Fibroblast of lung (primary cell): ENCODE results near the gene HES3. TPM values are rescaled to one million over a fixed set of nuclear protein-coding genes. Genes with fewer than 3 reads are reported as not detected.
A peak's percentile ranks its signal among the peaks of the same experiment; 100 is the strongest.

Experiments
- DNase-seq, 2 donors: peaks; one replicate each; pipeline versions ENCODE4 v3.0.0 to v3.0.0-alpha.2; 2010; ENCODE audit warnings: low read depth in 2 of 2
- H2AFZ ChIP-seq: 2 replicates; pipeline ENCODE4 v1.5.1; 2012; ENCODE audit warnings: low read length, control low read depth, inconsistent platforms
- H3K27ac ChIP-seq: 2 replicates; pipeline ENCODE4 v1.5.1; 2011; ENCODE audit warnings: low read length, control low read depth; ENCODE audit not compliant: insufficient read depth
- H3K27me3 ChIP-seq: 2 replicates; pipeline ENCODE4 v1.5.1; 2011; ENCODE audit warnings: mild to moderate bottlenecking, low read length; ENCODE audit not compliant: control insufficient read depth, insufficient read depth
- H3K36me3 ChIP-seq: 2 replicates; pipeline ENCODE4 v1.5.1; 2011; ENCODE audit warnings: low read length; ENCODE audit not compliant: control insufficient read depth, insufficient read depth
- H3K4me1 ChIP-seq: 2 replicates; pipeline ENCODE4 v1.5.1; 2011; ENCODE audit warnings: low read length; ENCODE audit not compliant: control insufficient read depth, insufficient read depth; ENCODE audit errors: extremely low read depth
- H3K4me2 ChIP-seq: 2 replicates; pipeline ENCODE4 v1.5.1; 2011; ENCODE audit warnings: low read length, control low read depth; ENCODE audit not compliant: insufficient read depth; ENCODE audit errors: extremely low read depth
- H3K4me3 ChIP-seq, 4 experiments: fragments of 200-600 bp in 1 of 4; sonication (generic) in 1 of 4; replicated peaks in 1 of 4; 2 replicates each; pipeline ENCODE4 v1.5.1; 2011 to 2016; ENCODE audit warnings: low read length in 4 of 4, low read depth in 3 of 4, mild to moderate bottlenecking in 3 of 4, control low read depth in 2 of 4, inconsistent platforms in 1 of 4, mixed read lengths in 1 of 4; ENCODE audit not compliant: insufficient read depth in 1 of 4; ENCODE audit errors: control extremely low read depth in 1 of 4
- H3K79me2 ChIP-seq: 2 replicates; pipeline ENCODE4 v1.5.1; 2012; ENCODE audit warnings: mild to moderate bottlenecking, low read length, inconsistent platforms; ENCODE audit not compliant: control insufficient read depth, insufficient read depth
- H3K9ac ChIP-seq: 2 replicates; pipeline ENCODE4 v1.5.1; 2011; ENCODE audit warnings: mild to moderate bottlenecking, low read length, control low read depth; ENCODE audit not compliant: insufficient read depth
- H3K9me3 ChIP-seq: 2 replicates; pipeline ENCODE4 v1.5.1; 2012; ENCODE audit warnings: low read depth, low read length; ENCODE audit not compliant: control insufficient read depth, insufficient read depth
- H4K20me1 ChIP-seq: 2 replicates; pipeline ENCODE4 v1.5.1; 2011; ENCODE audit warnings: low read length; ENCODE audit not compliant: control insufficient read depth, insufficient read depth; ENCODE audit errors: extremely low read depth
- EZH2 ChIP-seq: IDR thresholded peaks from 2 replicates; pipeline ENCODE4 v1.5.1; 2012; ENCODE audit warnings: low read length, control low read depth, mild to moderate bottlenecking; ENCODE audit errors: missing control alignments
- polyA plus RNA-seq, 2 donors: library from polyadenylated mRNA; depleted of rRNA in 1 of 2; stranded (reverse) in 1 of 2; unstranded in 1 of 2; fragments of >200 nt; gene quantifications; 2 replicates each; pipeline ENCODE4 v1.2.1, GENCODE V29; 2011 to 2012; ENCODE audit warnings: missing spikeins in 1 of 2
- total RNA-seq: library from RNA; depleted of rRNA; stranded (reverse); fragments of >200 nt; gene quantifications from 2 replicates; pipeline ENCODE4 v1.2.1, GENCODE V29; 2014
- TF ChIP-seq, protein P1 (sequence below), 2 donors: IDR thresholded peaks in 1 of 2; conservative IDR thresholded peaks in 1 of 2; 1 replicate in 1 of 2; 2 replicates in 1 of 2; pipeline ENCODE4 v1.5.1; 2011 to 2012; ENCODE audit warnings: low read length in 2 of 2, control low read depth in 1 of 2, inconsistent platforms in 1 of 2, low read depth in 1 of 2, mild to moderate bottlenecking in 1 of 2

HES3 gene
- total and polyA plus RNA-seq, 2 donors (not counting 1 experiment from before 2014, with no cell fraction given) = not detected

DNA sequence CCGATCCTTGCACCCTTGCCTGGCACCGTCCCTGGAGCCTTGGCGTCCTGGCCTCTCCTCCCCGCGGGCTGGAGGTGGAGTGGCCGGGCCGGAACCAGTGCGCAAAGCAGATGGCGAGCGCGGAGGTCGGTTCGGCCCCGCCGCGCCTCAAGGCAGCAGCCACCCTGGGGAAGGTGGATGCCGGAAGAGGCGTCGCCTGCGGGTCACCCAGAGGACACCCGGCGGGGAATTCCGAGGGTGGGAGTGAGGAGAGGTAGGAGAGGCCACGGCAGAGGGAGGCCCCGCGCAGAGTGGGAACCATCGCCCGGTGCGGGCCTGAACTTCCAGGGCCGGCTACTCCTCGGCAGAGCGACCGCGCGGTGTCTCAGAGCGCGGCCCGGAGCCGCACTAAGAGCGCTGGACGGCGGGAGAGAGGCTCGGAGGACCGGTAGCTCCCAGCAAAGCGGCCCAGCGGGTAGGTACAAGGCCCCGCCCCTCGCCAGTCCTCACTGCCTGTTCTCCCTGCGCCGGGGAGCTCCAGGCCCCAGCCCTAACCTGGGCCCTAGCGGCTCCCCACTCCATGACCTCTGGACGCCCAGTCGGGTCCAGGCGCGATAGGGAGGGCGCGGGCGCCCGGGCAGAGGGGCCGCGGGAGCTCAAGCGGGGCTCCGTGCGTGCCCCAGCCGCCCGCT lies 38.0 kb upstream of the HES3 start, which contains the start of gene RNF207:
Gene RNF207, plus strand, starts transcription at position 271 of the 671 bp plus-strand sequence. CDS start 417 bp downstream, outside the sequence.
- Histone ChIP-seq H3K9me3 (no peaks in the 10 kb centered on the region), H3K4me3 (peak within 1 kb of the TSS; percentile 22 to 53 (median 30)), H3K4me2 (peak within 1 kb of the TSS; percentile 88), H2AFZ (peak within 1 kb of the TSS; percentile 84), H3K9ac (peak within 1 kb of the TSS; percentile 16), H3K27me3 (no peaks in the 10 kb centered on the region), H4K20me1 (no peaks in the 10 kb centered on the region), H3K79me2 (no peaks in the 10 kb centered on the region), H3K36me3 (no peaks in the 10 kb centered on the region), H3K4me1 (peaks cover 3% of the 10 kb centered on the region), H3K27ac (peak within 1 kb of the TSS; percentile 34)
- TF ChIP-seq EZH2 = no peak
- TF ChIP-seq, protein P1, sequence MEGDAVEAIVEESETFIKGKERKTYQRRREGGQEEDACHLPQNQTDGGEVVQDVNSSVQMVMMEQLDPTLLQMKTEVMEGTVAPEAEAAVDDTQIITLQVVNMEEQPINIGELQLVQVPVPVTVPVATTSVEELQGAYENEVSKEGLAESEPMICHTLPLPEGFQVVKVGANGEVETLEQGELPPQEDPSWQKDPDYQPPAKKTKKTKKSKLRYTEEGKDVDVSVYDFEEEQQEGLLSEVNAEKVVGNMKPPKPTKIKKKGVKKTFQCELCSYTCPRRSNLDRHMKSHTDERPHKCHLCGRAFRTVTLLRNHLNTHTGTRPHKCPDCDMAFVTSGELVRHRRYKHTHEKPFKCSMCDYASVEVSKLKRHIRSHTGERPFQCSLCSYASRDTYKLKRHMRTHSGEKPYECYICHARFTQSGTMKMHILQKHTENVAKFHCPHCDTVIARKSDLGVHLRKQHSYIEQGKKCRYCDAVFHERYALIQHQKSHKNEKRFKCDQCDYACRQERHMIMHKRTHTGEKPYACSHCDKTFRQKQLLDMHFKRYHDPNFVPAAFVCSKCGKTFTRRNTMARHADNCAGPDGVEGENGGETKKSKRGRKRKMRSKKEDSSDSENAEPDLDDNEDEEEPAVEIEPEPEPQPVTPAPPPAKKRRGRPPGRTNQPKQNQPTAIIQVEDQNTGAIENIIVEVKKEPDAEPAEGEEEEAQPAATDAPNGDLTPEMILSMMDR (conservative IDR thresholded peaks at IDR 0.05 in 1 of 2, IDR thresholded peaks at IDR 0.05 in 1 of 2; ENCODE audit: low read depth in 1 of 2, low read length in 2 of 2) = no peak
- DNase-seq = peak; percentile 32 to 81

DNA sequence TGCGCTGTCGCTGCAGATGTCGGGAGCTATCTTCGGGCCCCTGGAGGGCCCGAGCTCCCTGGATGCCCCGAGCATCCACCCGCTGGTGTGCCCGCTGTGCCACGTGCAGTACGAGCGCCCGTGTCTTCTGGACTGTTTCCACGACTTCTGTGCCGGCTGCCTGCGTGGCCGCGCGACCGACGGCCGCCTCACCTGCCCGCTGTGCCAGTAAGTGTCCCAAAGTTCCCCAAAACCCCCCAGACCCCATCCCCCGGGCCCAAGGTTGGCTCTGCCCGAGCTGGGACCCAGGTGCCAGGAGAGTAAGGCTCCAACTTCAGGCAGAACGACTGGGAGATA lies 37.5 kb upstream of the HES3 start:
- no peaks in the 10 kb centered on the region for H3K27me3 ChIP-seq
- no peak overlapping the region for H2AFZ ChIP-seq
- peak overlapping the region in 2 of 4 experiments; percentile 22 to 53 for H3K4me3 ChIP-seq
- no peaks in the 10 kb centered on the region for H3K79me2 ChIP-seq
- TF ChIP-seq, protein P1 (conservative IDR thresholded peaks at IDR 0.05 in 1 of 2, IDR thresholded peaks at IDR 0.05 in 1 of 2; ENCODE audit: low read depth in 1 of 2, low read length in 2 of 2) = no peak
- TF ChIP-seq EZH2 = no peak
- H3K4me1 ChIP-seq = peaks cover 3% of the 10 kb centered on the region
- no peaks in the 10 kb centered on the region for H4K20me1 ChIP-seq
- DNase-seq = no peak
- peak overlapping the region; percentile 88 for H3K4me2 ChIP-seq
- no peak overlapping the region for H3K27ac ChIP-seq
- H3K36me3 ChIP-seq = no peaks in the 10 kb centered on the region
- H3K9ac ChIP-seq = no peak overlapping the region
- no peaks in the 10 kb centered on the region for H3K9me3 ChIP-seq

DNA sequence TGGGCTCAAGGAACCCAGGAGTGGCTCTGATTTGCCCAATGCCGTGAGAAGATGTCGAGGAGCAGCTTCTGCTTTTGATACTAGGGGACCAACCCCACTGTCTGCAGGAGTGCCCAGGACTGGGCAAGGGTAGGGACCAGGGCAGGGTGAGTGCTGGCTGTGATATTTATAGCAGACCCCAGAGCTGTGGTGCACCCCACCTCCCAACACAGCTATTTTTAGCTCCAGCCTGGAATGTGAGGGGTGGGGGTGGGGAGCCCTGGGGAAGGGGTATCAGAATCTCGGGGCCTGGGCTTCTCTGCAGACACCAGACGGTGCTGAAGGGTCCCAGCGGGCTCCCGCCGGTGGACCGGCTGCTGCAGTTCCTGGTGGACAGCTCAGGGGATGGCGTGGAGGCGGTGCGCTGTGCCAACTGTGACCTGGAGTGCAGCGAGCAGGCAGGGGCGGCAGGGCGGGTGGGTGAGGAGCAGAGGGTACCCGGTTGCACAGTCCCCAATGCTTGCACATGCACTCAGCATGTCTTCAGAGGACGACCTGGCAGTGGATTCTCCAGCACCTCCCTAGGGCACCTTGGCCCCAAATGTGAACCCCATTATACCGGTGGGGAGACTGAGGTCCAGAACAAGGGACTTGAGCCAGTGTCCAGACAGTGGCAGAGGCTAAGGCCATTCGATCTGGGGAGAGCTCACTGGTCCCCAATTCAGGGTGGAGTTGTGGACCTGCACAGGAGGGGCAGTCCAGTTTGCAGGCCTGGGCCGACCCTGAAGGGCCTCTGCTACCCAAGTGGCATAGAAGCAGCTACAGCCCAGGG lies 36.7 kb upstream of the HES3 start:
- DNase-seq = no peak
- no peaks in the 10 kb centered on the region for H3K79me2 ChIP-seq
- H4K20me1 ChIP-seq = no peaks in the 10 kb centered on the region
- H3K4me1 ChIP-seq = peaks cover 3% of the 10 kb centered on the region
- no peak overlapping the region for H2AFZ ChIP-seq
- no peak overlapping the region for H3K9ac ChIP-seq
- H3K27me3 ChIP-seq = no peaks in the 10 kb centered on the region
- TF ChIP-seq, protein P1 (conservative IDR thresholded peaks at IDR 0.05 in 1 of 2, IDR thresholded peaks at IDR 0.05 in 1 of 2; ENCODE audit: low read depth in 1 of 2, low read length in 2 of 2) = no peak
- TF ChIP-seq EZH2 = no peak
- no peaks in the 10 kb centered on the region for H3K9me3 ChIP-seq
- H3K36me3 ChIP-seq = no peaks in the 10 kb centered on the region
- no peak overlapping the region for H3K4me3 ChIP-seq
- no peak overlapping the region for H3K4me2 ChIP-seq
- H3K27ac ChIP-seq = no peak overlapping the region
